Esophagus muscularis mucosa (tissue), 4 donors: ENCODE results near the gene ERBB4. TPM values are rescaled to one million over a fixed set of nuclear protein-coding genes. Genes with fewer than 3 reads are reported as not detected.

Experiments used
- DNase-seq: peaks from one replicate; pipeline ENCODE4 v3.0.0-alpha.2; 2017; ENCODE audit errors: extremely low spot score
- H3K27ac ChIP-seq, 4 donors: fragments of 200-600 bp; sonication (generic); replicated peaks in 1 of 4; 1 replicate in 3 of 4; 2 replicates in 1 of 4; pipeline ENCODE4 v1.5.1; 2016 to 2019; ENCODE audit warnings: mild to moderate bottlenecking in 1 of 4
- H3K27me3 ChIP-seq, 4 donors: fragments of 200-600 bp; sonication (generic); one replicate each; pipeline versions ENCODE4 v1.5.1 to v1.6.0; 2016 to 2019
- H3K36me3 ChIP-seq, 4 donors: fragments of 200-600 bp; sonication (generic); one replicate each; pipeline ENCODE4 v1.5.1; 2016 to 2019
- H3K4me1 ChIP-seq, 4 donors: fragments of 200-600 bp; sonication (generic); one replicate each; pipeline ENCODE4 v1.5.1; 2016 to 2019
- H3K4me3 ChIP-seq, 4 donors: fragments of 200-600 bp; sonication (generic); 1 replicate in 2 of 4; 2 replicates in 2 of 4; pipeline ENCODE4 v1.5.1; 2016 to 2019; ENCODE audit warnings: mild to moderate bottlenecking in 4 of 4, moderate library complexity in 1 of 4
- H3K9me3 ChIP-seq, 4 donors: fragments of 200-600 bp; sonication (generic); 1 replicate in 3 of 4; 2 replicates in 1 of 4; pipeline ENCODE4 v1.5.1; 2016 to 2019
- EP300 ChIP-seq: sonication (generic); formaldehyde crosslinking; IDR thresholded peaks from one replicate; pipeline ENCODE4 v1.6.1; 2017; ENCODE audit warnings: antibody characterized with exemption
- POLR2A ChIP-seq: fragments of 450-650 bp; IDR thresholded peaks from one replicate; pipeline ENCODE4 v1.6.1; 2017; ENCODE audit warnings: antibody characterized with exemption, moderate library complexity, mild to moderate bottlenecking, low read depth
- POLR2AphosphoS5 ChIP-seq, 2 donors: sonication (generic); formaldehyde crosslinking; IDR thresholded peaks; one replicate each; pipeline ENCODE4 v1.6.1; 2017; ENCODE audit warnings: antibody characterized with exemption in 2 of 2
- WGBS: methylation state at CpG from one replicate; pipeline ENCODE4 v1.1.5; 2018; 5-methylcytosine and 5-hydroxymethylcytosine counted together
- intact Hi-C: fragments of 100-400 bp; cut with DNase I; formaldehyde crosslinking; loops from one replicate; pipeline ENCODE4 v1.15.1; 2023
- total RNA-seq, 4 donors: library from RNA; depleted of rRNA; stranded (reverse); fragments of >200 nt; gene quantifications; one replicate each; pipeline versions ENCODE4 v1.1.0 to v1.2.1, GENCODE V29; 2016
- TF ChIP-seq, protein P1 (sequence below), 3 experiments: fragments of 200-600 bp in 2 of 3; fragments of 450-650 bp in 1 of 3; sonication (generic) in 2 of 3; IDR thresholded peaks; one replicate each; pipeline ENCODE4 v1.5.1; 2017 to 2019; ENCODE audit warnings: antibody characterized with exemption in 3 of 3, mild to moderate bottlenecking in 2 of 3, moderate library complexity in 1 of 3

ERBB4 gene
- total RNA-seq, 4 donors from 2014 or later = under 0.01 to 0.19 (median 0.17) TPM

DNA sequence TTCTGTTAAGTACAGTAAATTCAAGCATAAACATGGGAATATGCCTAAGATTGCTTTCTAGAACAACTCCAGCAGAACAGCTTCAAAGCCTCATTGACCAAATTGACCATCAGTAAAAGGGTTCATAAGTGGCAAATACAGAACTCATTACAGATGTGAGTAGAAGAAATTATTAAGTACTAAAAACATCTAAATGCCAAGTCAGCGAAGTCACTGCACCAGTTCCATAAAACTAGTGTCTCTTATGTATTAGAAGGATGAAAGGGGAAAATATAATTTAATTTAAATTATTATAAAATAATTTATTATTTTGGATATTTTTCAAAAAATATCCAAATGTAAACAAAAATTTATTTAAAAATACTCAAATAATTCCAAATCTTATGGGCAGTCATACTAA lies 553.2 kb downstream of the ERBB4 start:
- Histone ChIP-seq H3K4me3 (no peak overlapping the region), H3K4me1 (no peaks in the 10 kb centered on the region), H3K27ac (no peak overlapping the region), H3K27me3 (no peaks in the 10 kb centered on the region), H3K9me3 (no peaks in the 10 kb centered on the region), H3K36me3 (no peaks in the 10 kb centered on the region)
- no peak for TF ChIP-seq POLR2AphosphoS5 (IDR thresholded peaks at IDR 0.05)
- no peak for TF ChIP-seq POLR2A
- no peak for DNase-seq
- 90% methylated on average over 1 of the region's 1 CpG for WGBS
- intact Hi-C loops = no loop called here

DNA sequence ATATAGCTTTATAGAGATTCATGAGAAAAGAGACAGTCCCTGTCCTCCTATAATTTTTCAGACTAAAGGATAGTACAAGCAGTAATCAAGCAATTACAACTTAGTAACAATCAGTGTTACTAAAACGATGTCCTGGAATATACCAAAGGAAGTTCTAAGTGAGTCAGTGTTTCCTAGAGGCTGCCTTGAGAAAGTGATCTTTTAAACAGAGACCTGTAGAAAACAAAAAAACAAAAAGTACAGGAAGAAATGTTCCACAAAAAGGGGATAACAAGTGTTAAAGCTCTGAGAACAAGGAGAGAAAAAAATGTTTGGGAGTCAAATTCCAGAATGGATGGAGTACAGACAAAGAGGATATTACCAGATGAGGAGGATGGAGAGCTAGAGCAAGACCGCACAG lies 556.4 kb downstream of the ERBB4 start:
- H3K4me3 ChIP-seq = no peak overlapping the region
- WGBS = 76% methylated on average over 2 of the region's 2 CpGs
- no peaks in the 10 kb centered on the region for H3K36me3 ChIP-seq
- no peak overlapping the region for H3K27ac ChIP-seq
- no peaks in the 10 kb centered on the region for H3K4me1 ChIP-seq
- TF ChIP-seq, protein P1, sequence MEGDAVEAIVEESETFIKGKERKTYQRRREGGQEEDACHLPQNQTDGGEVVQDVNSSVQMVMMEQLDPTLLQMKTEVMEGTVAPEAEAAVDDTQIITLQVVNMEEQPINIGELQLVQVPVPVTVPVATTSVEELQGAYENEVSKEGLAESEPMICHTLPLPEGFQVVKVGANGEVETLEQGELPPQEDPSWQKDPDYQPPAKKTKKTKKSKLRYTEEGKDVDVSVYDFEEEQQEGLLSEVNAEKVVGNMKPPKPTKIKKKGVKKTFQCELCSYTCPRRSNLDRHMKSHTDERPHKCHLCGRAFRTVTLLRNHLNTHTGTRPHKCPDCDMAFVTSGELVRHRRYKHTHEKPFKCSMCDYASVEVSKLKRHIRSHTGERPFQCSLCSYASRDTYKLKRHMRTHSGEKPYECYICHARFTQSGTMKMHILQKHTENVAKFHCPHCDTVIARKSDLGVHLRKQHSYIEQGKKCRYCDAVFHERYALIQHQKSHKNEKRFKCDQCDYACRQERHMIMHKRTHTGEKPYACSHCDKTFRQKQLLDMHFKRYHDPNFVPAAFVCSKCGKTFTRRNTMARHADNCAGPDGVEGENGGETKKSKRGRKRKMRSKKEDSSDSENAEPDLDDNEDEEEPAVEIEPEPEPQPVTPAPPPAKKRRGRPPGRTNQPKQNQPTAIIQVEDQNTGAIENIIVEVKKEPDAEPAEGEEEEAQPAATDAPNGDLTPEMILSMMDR (IDR thresholded peaks at IDR 0.05) = no peak
- TF ChIP-seq EP300 (no peak), POLR2AphosphoS5 (IDR thresholded peaks at IDR 0.05) (no peak), POLR2A (no peak)
- DNase-seq = no peak
- H3K9me3 ChIP-seq = no peaks in the 10 kb centered on the region
- intact Hi-C loops = no loop called here
- H3K27me3 ChIP-seq = no peaks in the 10 kb centered on the region

DNA sequence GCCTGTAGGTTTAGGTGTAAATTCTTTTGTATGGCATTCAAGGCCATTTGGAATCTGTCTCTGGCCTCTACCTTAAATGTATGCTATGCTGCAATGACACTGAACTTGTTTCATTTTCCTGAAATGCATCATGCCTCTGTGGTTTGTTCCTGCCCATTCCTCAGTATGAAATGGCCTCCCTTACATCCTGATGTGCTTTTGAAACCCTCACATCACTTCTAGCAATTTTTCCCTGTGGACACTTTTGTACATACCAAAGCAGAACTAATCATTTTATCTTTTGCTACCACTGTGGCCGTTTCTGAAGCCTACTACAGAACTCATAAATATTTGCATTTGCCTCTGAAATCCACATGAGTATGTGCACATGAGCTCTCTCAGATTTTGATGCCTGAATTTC lies 557.2 kb downstream of the ERBB4 start:
- H3K9me3 ChIP-seq = no peaks in the 10 kb centered on the region
- TF ChIP-seq EP300 (no peak), POLR2A (no peak)
- TF ChIP-seq, protein P1 (IDR thresholded peaks at IDR 0.05) = no peak
- H3K27me3 ChIP-seq = no peaks in the 10 kb centered on the region
- DNase-seq = no peak
- intact Hi-C loops = no loop called here
- H3K36me3 ChIP-seq = no peaks in the 10 kb centered on the region
- WGBS = 20% methylated on average over 1 of the region's 1 CpG
- no peak overlapping the region for H3K4me3 ChIP-seq
- no peaks in the 10 kb centered on the region for H3K4me1 ChIP-seq
- H3K27ac ChIP-seq = no peak overlapping the region

DNA sequence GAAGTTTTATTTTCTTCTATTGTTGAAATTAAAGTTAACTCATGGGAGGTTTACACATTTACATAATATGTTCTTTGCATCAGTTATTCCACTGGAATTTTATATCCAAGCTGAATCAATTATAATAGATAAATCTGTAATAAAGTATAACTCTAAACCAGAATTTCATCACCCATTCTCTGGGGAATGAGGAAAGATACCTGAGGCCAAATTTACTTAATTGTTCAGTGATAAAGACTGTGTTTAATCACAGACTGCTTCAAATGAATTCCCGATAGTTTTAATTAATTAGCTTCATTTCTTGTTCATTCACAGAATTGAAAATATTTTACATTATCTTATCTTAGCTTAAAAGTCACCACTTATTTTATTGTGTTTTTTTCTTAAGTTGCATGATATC lies 562.5 kb downstream of the ERBB4 start:
- H3K4me3 ChIP-seq = no peak overlapping the region
- no peak for DNase-seq
- TF ChIP-seq POLR2A = no peak
- TF ChIP-seq EP300 = no peak
- TF ChIP-seq, protein P1 (IDR thresholded peaks at IDR 0.05) = no peak
- TF ChIP-seq POLR2AphosphoS5 (IDR thresholded peaks at IDR 0.05) = no peak
- 96% methylated on average over 1 of the region's 1 CpG for WGBS
- H3K36me3 ChIP-seq = no peaks in the 10 kb centered on the region
- intact Hi-C loops = no loop called here
- peaks cover 0 to 2% (median 0%) of the 10 kb centered on the region in 4 donors for H3K9me3 ChIP-seq
- no peaks in the 10 kb centered on the region for H3K4me1 ChIP-seq
- H3K27ac ChIP-seq = no peak overlapping the region
- H3K27me3 ChIP-seq = no peaks in the 10 kb centered on the region

DNA sequence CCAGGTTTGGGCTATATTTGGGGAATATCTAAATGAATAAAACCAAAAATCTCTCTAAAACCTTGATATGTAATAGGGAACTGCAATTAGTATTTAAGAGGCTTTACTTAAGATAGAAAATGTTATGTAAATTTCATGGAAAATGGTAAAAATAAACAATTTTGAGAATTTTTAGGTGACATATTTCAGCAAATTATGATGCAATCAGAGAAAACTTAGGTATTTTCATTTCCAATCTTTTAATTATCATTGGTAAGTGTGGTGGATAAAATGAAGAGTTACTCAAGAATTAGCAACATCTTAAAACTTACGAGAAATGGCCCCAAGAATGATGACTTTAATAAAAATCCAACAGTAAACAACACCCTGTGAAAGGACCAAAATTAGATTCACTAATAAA lies 571.4 kb downstream of the ERBB4 start:
- DNase-seq = no peak
- TF ChIP-seq EP300 (no peak), POLR2A (no peak), POLR2AphosphoS5 (IDR thresholded peaks at IDR 0.05) (no peak)
- TF ChIP-seq, protein P1 (IDR thresholded peaks at IDR 0.05) = no peak
- Histone ChIP-seq H3K27ac (no peak overlapping the region), H3K9me3 (peaks cover 0 to 6% (median 2%) of the 10 kb centered on the region in 4 donors), H3K27me3 (no peaks in the 10 kb centered on the region), H3K4me3 (no peak overlapping the region), H3K4me1 (no peaks in the 10 kb centered on the region), H3K36me3 (no peaks in the 10 kb centered on the region)
- WGBS = 84% methylated on average over 1 of the region's 1 CpG
- intact Hi-C loops = no loop called here
